GM12865 (cell line): ENCODE results near the gene ABCA12.

Source experiments
- DNase-seq: peaks from one replicate; pipeline ENCODE4 v3.0.0; 2010; ENCODE audit warnings: low read depth
- H3K4me3 ChIP-seq: 2 replicates; pipeline ENCODE4 v1.5.1; 2011; ENCODE audit warnings: mild to moderate bottlenecking, low read depth, low read length, control low read depth
- TF ChIP-seq, protein P1 (sequence below): IDR thresholded peaks from 2 replicates; pipeline ENCODE4 v1.5.1; 2011; ENCODE audit warnings: low read length, control low read depth, low read depth, inconsistent platforms; ENCODE audit not compliant: insufficient read depth; ENCODE audit errors: missing control alignments

ABCA12 gene

GRCh38 chr2:215104226-215104625, 34.2 kb downstream of the ABCA12 start:
- no peak for DNase-seq
- H3K4me3 ChIP-seq, result no peak overlapping the region
- TF ChIP-seq, protein P1, sequence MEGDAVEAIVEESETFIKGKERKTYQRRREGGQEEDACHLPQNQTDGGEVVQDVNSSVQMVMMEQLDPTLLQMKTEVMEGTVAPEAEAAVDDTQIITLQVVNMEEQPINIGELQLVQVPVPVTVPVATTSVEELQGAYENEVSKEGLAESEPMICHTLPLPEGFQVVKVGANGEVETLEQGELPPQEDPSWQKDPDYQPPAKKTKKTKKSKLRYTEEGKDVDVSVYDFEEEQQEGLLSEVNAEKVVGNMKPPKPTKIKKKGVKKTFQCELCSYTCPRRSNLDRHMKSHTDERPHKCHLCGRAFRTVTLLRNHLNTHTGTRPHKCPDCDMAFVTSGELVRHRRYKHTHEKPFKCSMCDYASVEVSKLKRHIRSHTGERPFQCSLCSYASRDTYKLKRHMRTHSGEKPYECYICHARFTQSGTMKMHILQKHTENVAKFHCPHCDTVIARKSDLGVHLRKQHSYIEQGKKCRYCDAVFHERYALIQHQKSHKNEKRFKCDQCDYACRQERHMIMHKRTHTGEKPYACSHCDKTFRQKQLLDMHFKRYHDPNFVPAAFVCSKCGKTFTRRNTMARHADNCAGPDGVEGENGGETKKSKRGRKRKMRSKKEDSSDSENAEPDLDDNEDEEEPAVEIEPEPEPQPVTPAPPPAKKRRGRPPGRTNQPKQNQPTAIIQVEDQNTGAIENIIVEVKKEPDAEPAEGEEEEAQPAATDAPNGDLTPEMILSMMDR, result no peak

- no peak for DNase-seq
- no peak overlapping the region for H3K4me3 ChIP-seq
- TF ChIP-seq, protein P1, result no peak
Observed at GRCh38 chr2:215098875-215099274, 39.6 kb downstream of the ABCA12 start.

DNA sequence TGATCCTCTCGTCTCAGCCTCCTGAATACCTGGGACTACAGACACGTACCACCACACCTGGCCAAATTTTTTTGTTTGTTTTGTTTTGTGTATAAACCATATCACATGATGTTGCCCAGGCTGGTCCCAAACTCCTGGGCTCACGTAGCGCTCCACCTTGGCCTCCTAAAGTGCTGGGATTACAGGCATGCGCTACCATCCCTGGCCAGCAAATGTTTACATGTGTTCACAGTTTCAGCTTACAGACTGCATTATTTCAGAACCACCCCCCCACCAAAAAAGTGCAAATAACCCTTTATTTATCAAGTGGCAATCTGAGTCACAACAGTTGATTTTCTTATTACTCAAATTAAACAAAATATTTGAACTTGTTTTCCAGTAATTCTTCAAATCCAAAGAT, 54.3 kb downstream of the ABCA12 start:
- H3K4me3 ChIP-seq, result no peak overlapping the region
- TF ChIP-seq, protein P1, result no peak

GRCh38 chr2:215083146-215083545, 55.3 kb downstream of the ABCA12 start:
- H3K4me3 ChIP-seq, result no peak overlapping the region
- no peak for DNase-seq
- TF ChIP-seq, protein P1, result no peak

More for the DNA sequence above, 54.3 kb downstream of the ABCA12 start:
- no peak for DNase-seq

DNA sequence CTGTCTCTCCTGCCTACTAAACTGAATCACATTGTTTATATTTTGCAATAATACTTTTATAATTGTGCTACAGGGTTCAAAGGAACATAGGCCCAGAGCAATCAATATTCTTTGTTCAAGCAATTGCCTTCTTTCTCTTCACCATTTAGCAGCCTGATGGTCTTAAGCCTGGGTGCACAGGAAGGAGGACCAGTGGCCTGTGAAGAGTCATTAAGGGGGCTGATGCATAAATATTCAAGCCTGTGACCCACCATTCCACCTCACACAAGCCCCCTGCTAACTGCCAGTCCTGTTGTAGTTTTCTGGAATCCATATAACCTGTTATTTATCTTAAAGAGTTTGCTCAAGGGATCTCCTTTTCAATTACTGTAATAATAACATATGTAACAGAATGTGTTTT, 56.0 kb downstream of the ABCA12 start:
- DNase-seq, result no peak
- TF ChIP-seq, protein P1, result no peak
- no peak overlapping the region for H3K4me3 ChIP-seq

DNA sequence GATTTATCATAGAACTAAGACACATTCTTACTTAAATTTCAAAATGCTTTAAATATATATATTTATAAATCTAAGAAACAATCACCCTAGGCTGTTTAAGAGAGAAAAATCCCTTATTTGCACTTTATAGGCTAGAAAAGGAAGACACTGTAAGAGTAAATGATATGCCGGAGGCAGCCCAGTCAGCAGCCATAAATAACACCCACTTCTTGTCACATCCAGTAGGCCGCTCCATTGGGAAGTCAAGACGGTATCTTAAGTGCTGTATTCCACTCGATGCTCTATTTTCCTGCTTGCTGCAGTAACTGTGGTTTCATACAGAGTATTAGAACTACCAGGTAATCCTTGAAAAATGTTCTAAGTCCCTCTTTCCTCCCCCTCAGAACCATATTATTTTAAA, 57.9 kb downstream of the ABCA12 start:
- DNase-seq, result no peak
- H3K4me3 ChIP-seq, result no peak overlapping the region
- TF ChIP-seq, protein P1, result no peak

GRCh38 chr2:215071676-215072075, 66.8 kb downstream of the ABCA12 start:
- H3K4me3 ChIP-seq, result no peak overlapping the region
- no peak for DNase-seq
- TF ChIP-seq, protein P1, result no peak
